Measurements from ENCODE around the gene RGMB. TPM values are rescaled to one million over a fixed set of nuclear protein-coding genes. Genes with fewer than 3 reads are reported as not detected.

Gene RGMB
- total and polyA plus RNA-seq, 4 donors: 2.5 to 5.3 (median 3.0) TPM

DNA sequence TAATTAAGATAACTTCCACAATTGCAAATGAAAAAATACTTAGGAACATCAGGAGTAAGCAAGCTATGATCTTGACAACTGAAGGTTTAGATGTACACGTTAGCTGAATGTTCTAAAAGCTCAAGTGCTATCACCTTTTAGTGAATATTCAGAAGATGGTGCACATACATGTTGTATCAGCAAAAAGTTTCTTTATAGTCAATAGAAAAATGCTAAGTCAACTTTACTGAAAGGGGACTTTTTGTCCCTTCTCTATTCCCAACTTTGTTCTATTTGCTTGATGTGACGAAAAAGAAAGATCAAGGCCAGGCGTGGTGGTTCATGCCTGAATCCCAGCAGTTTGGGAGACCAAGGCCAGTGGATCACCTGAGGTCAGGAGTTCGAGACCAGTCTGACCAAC, 7.6 kb upstream of the RGMB start:
- no peak for DNase-seq (ENCODE audit: low spot score)
- WGBS: 89% methylated on average over 4 of the region's 4 CpGs
- H3K9me3 ChIP-seq (ENCODE audit: control insufficient read depth in 4 of 4, low read length in 3 of 4): no peaks in the 10 kb centered on the region
- peaks cover 9 to 29% (median 26%) of the 10 kb centered on the region in 4 donors for H3K4me1 ChIP-seq (ENCODE audit: control insufficient read depth in 4 of 4, insufficient read depth in 4 of 4, low read length in 3 of 4)
- H3K36me3 ChIP-seq (ENCODE audit: control insufficient read depth in 4 of 4, insufficient read depth in 3 of 4, low read depth in 1 of 4, low read length in 3 of 4): no peaks in the 10 kb centered on the region
- H3K9ac ChIP-seq (ENCODE audit: low read depth in 1 of 2, low read length in 2 of 2): no peak overlapping the region
- TF ChIP-seq REST (IDR thresholded peaks at IDR 0.05) (no peak), SP1 (IDR thresholded peaks at IDR 0.05) (no peak)
- TF ChIP-seq, protein P1, sequence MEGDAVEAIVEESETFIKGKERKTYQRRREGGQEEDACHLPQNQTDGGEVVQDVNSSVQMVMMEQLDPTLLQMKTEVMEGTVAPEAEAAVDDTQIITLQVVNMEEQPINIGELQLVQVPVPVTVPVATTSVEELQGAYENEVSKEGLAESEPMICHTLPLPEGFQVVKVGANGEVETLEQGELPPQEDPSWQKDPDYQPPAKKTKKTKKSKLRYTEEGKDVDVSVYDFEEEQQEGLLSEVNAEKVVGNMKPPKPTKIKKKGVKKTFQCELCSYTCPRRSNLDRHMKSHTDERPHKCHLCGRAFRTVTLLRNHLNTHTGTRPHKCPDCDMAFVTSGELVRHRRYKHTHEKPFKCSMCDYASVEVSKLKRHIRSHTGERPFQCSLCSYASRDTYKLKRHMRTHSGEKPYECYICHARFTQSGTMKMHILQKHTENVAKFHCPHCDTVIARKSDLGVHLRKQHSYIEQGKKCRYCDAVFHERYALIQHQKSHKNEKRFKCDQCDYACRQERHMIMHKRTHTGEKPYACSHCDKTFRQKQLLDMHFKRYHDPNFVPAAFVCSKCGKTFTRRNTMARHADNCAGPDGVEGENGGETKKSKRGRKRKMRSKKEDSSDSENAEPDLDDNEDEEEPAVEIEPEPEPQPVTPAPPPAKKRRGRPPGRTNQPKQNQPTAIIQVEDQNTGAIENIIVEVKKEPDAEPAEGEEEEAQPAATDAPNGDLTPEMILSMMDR (IDR thresholded peaks at IDR 0.05; ENCODE audit: low read depth, low read length, missing input control): no peak
- H3K4me3 ChIP-seq (ENCODE audit: low read depth in 1 of 3, low read length in 3 of 3): no peak overlapping the region
- H3K27ac ChIP-seq (ENCODE audit: low read depth in 1 of 2, low read length in 2 of 2): no peak overlapping the region
- H3K27me3 ChIP-seq (ENCODE audit: control insufficient read depth in 4 of 4, insufficient read depth in 4 of 4, low read length in 3 of 4): peaks cover 0 to 9% (median 0%) of the 10 kb centered on the region in 4 donors

GRCh38 chr5:98767581-98767980, 5.9 kb upstream of the RGMB start:
- no peak overlapping the region for H3K9ac ChIP-seq (ENCODE audit: low read depth in 1 of 2, low read length in 2 of 2)
- TF ChIP-seq MAX (IDR thresholded peaks at IDR 0.05) (no peak), HNF4G (IDR thresholded peaks at IDR 0.05) (no peak)
- peaks cover 9 to 45% (median 38%) of the 10 kb centered on the region in 4 donors for H3K4me1 ChIP-seq (ENCODE audit: control insufficient read depth in 4 of 4, insufficient read depth in 4 of 4, low read length in 3 of 4)

DNA sequence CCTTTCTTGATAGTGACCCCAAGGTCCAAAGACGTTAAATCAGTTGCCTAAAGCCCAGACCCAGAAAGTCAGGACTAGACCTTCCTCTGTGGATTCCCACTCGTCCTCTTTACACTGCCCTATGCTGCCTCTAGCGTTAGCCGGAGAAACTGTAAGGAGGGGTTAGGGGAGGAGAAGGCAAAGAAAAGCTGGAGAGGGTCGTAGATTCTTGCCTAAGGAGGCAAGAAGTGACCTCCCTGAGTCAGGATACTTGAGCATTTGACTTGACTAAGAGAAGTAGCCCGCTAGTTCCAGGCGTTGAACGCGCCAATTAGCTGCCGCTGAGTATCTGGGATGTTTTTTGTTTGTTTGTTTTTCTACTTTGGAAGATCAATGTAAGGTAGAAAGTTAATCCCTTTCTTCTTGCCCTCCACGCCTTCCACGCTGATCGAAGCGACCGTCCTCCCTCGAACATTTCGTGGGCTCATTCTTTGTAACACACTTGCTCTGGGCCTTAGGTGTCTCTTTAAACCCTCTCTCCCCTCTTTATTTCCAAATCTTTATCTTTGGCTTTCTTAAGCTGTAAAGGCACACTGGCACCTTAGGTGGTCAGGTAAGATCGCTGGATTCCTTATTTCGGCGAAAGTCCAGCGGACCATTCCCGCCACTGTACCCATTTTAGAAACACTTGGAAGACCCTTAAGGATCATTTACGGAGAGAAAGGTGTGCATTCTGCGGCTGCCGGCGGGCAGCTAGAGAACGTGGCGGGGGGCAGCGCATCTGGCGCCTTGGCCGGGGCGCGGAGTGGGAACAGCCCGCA, 5.1 kb upstream of the RGMB start:
- no peak for DNase-seq (ENCODE audit: low spot score)
- H3K9me3 ChIP-seq (ENCODE audit: control insufficient read depth in 4 of 4, low read length in 3 of 4): no peaks in the 10 kb centered on the region
- peak overlapping the region in 1 of 2 donors; percentile 37 for H3K9ac ChIP-seq (ENCODE audit: low read depth in 1 of 2, low read length in 2 of 2)
- H3K27ac ChIP-seq (ENCODE audit: low read depth in 1 of 2, low read length in 2 of 2): no peak overlapping the region
- peak overlapping the region; percentile 27 to 77 (median 47) for H3K4me3 ChIP-seq (ENCODE audit: low read depth in 1 of 3, low read length in 3 of 3)
- H3K36me3 ChIP-seq (ENCODE audit: control insufficient read depth in 4 of 4, insufficient read depth in 3 of 4, low read depth in 1 of 4, low read length in 3 of 4): no peaks in the 10 kb centered on the region
- TF ChIP-seq HNF4A (conservative IDR thresholded peaks at IDR 0.05): no peak
- TF ChIP-seq HNF4G (IDR thresholded peaks at IDR 0.05): no peak
- no peak for TF ChIP-seq TAF1 (conservative IDR thresholded peaks at IDR 0.05)
- TF ChIP-seq, protein P1 (IDR thresholded peaks at IDR 0.05; ENCODE audit: low read depth, low read length, missing input control): peak; percentile 71
- peak; percentile 78 to 87 for TF ChIP-seq RAD21 (IDR thresholded peaks at IDR 0.05)
- no peak for TF ChIP-seq FOXA1 (IDR thresholded peaks at IDR 0.05)
- TF ChIP-seq, protein P2, sequence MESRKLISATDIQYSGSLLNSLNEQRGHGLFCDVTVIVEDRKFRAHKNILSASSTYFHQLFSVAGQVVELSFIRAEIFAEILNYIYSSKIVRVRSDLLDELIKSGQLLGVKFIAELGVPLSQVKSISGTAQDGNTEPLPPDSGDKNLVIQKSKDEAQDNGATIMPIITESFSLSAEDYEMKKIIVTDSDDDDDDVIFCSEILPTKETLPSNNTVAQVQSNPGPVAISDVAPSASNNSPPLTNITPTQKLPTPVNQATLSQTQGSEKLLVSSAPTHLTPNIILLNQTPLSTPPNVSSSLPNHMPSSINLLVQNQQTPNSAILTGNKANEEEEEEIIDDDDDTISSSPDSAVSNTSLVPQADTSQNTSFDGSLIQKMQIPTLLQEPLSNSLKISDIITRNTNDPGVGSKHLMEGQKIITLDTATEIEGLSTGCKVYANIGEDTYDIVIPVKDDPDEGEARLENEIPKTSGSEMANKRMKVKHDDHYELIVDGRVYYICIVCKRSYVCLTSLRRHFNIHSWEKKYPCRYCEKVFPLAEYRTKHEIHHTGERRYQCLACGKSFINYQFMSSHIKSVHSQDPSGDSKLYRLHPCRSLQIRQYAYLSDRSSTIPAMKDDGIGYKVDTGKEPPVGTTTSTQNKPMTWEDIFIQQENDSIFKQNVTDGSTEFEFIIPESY (IDR thresholded peaks at IDR 0.05): no peak
- WGBS: 1% methylated on average over 34 of the region's 34 CpGs
- H3K27me3 ChIP-seq (ENCODE audit: control insufficient read depth in 4 of 4, insufficient read depth in 4 of 4, low read length in 3 of 4): peaks cover 0 to 5% (median 0%) of the 10 kb centered on the region in 4 donors
- peaks cover 9 to 51% (median 41%) of the 10 kb centered on the region in 4 donors for H3K4me1 ChIP-seq (ENCODE audit: control insufficient read depth in 4 of 4, insufficient read depth in 4 of 4, low read length in 3 of 4)

More at GRCh38 chr5:98767581-98767980, 5.9 kb upstream of the RGMB start:
- peaks cover 0 to 9% (median 0%) of the 10 kb centered on the region in 4 donors for H3K27me3 ChIP-seq (ENCODE audit: control insufficient read depth in 4 of 4, insufficient read depth in 4 of 4, low read length in 3 of 4)
- no peaks in the 10 kb centered on the region for H3K9me3 ChIP-seq (ENCODE audit: control insufficient read depth in 4 of 4, low read length in 3 of 4)
- H3K36me3 ChIP-seq (ENCODE audit: control insufficient read depth in 4 of 4, insufficient read depth in 3 of 4, low read depth in 1 of 4, low read length in 3 of 4): no peaks in the 10 kb centered on the region
- 53% methylated on average over 2 of the region's 2 CpGs for WGBS
- H3K27ac ChIP-seq (ENCODE audit: low read depth in 1 of 2, low read length in 2 of 2): no peak overlapping the region
- H3K4me3 ChIP-seq (ENCODE audit: low read depth in 1 of 3, low read length in 3 of 3): no peak overlapping the region
- no peak for DNase-seq (ENCODE audit: low spot score)
